Effector memory CD8-positive, alpha-beta T cell (primary cell): ENCODE measurements around the gene EFHC2.
A peak's percentile ranks its signal among the peaks of the same experiment; 100 is the strongest.

Experiments used
- ATAC-seq: fragments of 150-1000 bp; cut with Tn5 transposase; replicated peaks from 2 replicates; pipeline ENCODE4 v1.10.0; 2021; ENCODE audit warnings: mild to moderate bottlenecking, moderate library complexity
- DNase-seq, 3 experiments: peaks; one replicate each; pipeline ENCODE4 v3.0.0; 2021
- H3K27ac Mint-ChIP-seq, 2 donors: one replicate each; pipeline ENCODE4 v1.8.0; 2022; ENCODE audit warnings: mild to moderate bottlenecking in 2 of 2, mixed read lengths in 2 of 2, moderate library complexity in 2 of 2
- H3K27me3 Mint-ChIP-seq, 2 donors: one replicate each; pipeline ENCODE4 v1.8.0; 2022; ENCODE audit warnings: mixed read lengths in 2 of 2
- H3K36me3 Mint-ChIP-seq: one replicate; pipeline ENCODE4 v1.8.0; 2022; ENCODE audit warnings: mild to moderate bottlenecking, moderate library complexity, mixed read lengths; ENCODE audit not compliant: insufficient read depth
- H3K4me1 Mint-ChIP-seq, 2 donors: one replicate each; pipeline ENCODE4 v1.8.0; 2022; ENCODE audit warnings: low read depth in 2 of 2, mixed read lengths in 2 of 2
- H3K4me3 Mint-ChIP-seq, 2 donors: one replicate each; pipeline ENCODE4 v1.8.0; 2022; ENCODE audit warnings: mild to moderate bottlenecking in 2 of 2, mixed read lengths in 2 of 2, moderate library complexity in 2 of 2
- H3K9me3 Mint-ChIP-seq, 2 donors: one replicate each; pipeline ENCODE4 v1.8.0; 2022; ENCODE audit warnings: mixed read lengths in 2 of 2
- total RNA-seq, 9 experiments: gene quantifications; one replicate each; lab custom pipeline; 2026; lab: John Stamatoyannopoulos, UW

Gene EFHC2, protein sequence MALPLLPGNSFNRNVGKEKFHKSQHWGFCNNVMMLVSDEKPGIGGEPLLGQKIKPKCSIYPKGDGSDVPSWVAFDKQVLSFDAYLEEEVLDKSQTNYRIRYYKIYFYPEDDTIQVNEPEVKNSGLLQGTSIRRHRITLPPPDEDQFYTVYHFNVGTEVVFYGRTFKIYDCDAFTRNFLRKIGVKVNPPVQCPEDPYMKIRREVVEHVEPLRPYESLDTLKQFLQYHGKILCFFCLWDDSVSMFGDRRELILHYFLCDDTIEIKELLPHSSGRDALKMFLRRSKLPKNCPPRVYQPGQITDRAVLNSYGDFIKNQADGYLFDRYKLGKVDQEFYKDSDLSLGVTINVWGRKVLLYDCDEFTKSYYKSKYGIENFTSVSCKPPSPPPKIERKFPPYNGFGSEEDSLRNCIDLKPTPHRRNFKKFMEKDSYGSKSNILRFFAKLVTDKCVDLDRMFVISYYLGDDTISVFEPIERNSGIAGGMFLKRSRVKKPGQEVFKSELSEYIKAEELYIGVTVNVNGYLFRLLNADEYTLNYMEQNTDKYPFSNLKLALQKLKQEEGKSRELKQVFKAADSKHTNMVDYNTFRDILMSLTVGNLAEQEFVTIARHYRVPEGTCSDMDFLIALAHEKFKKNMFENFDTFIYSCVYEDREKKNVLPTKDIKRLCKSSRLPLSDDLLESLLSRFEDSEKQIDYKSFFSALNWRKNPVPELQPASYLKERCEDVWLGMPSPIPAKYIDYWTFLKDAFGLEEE
- 0.06 to 2.8 (median 0.54) reads per million in 9 experiments for total RNA-seq

DNA sequence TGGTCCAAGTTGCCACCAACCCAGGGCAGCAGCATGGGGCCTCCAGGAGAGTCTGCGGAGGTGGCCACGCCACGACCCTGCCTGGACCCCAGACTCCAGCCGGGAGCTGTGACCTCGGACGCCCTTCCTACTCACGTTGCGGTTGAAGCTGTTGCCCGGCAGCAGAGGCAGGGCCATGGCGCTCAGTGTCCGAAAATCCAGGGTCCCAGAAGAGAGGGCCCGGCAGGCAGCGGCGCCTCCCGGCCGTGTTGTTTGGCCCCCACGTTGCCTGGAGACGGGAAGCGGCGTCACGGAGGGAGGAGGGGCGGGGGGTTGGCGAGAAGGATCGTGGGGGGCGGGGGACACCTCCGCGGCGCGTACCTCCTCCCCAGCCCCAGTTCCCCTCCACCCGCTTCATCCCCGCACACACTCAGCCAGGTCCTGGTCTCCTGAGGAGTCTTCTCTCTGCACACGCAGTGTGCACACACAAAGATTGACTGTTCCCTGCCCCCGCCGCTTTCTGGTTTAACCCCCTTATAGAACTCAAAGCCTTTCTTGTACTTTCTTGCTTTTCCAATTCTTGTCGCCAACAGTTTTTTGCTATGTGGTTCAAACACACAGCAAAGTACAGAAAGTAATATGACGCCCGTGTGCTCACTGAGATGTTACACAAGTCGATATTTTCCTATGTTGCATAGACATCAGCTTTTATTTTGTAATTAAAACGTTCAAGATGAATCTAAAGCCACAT lies at the start of gene EFHC2:
Gene EFHC2, minus strand, starts transcription at position 261 of the 730 bp plus-strand sequence. Its CDS starts 84 bp downstream, at position 177.
- H3K36me3 Mint-ChIP-seq = peaks cover 15% of the 10 kb centered on the region
- DNase-seq (peak; percentile 50 to 60 (median 58)), ATAC-seq (peak; percentile 64)
- peak within 1 kb of the TSS; percentile 96 to 98 for H3K27ac Mint-ChIP-seq
- peaks cover 15 to 17% of the 10 kb centered on the region in 2 donors for H3K4me1 Mint-ChIP-seq
- H3K9me3 Mint-ChIP-seq = no peaks in the 10 kb centered on the region
- peak within 1 kb of the TSS; percentile 90 to 97 for H3K4me3 Mint-ChIP-seq
- H3K27me3 Mint-ChIP-seq = no peaks in the 10 kb centered on the region

DNA sequence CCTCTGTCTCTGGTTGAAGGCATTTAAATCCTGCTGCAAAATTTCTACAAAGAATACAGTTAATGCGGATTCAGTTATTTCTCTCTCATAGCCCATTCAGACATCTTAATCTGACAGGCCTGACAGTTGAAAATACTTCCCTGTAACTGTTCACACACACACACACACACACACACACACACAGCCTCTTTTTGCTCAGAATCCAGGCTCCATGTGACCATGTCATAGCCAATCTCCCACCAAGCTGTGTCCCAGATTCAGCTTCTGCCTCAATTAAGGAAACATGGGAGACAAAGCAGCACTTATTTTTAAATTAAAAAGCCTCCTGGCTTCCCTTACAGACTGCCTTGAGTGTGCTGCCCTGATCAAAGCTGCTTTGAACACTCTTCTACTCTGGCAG lies 49.3 kb upstream of the EFHC2 start:
- DNase-seq (no peak), ATAC-seq (no peak)
- Mint-ChIP-seq H3K36me3 (no peaks in the 10 kb centered on the region), H3K27me3 (no peaks in the 10 kb centered on the region), H3K4me3 (no peak overlapping the region), H3K4me1 (no peaks in the 10 kb centered on the region), H3K9me3 (no peaks in the 10 kb centered on the region), H3K27ac (no peak overlapping the region)

DNA sequence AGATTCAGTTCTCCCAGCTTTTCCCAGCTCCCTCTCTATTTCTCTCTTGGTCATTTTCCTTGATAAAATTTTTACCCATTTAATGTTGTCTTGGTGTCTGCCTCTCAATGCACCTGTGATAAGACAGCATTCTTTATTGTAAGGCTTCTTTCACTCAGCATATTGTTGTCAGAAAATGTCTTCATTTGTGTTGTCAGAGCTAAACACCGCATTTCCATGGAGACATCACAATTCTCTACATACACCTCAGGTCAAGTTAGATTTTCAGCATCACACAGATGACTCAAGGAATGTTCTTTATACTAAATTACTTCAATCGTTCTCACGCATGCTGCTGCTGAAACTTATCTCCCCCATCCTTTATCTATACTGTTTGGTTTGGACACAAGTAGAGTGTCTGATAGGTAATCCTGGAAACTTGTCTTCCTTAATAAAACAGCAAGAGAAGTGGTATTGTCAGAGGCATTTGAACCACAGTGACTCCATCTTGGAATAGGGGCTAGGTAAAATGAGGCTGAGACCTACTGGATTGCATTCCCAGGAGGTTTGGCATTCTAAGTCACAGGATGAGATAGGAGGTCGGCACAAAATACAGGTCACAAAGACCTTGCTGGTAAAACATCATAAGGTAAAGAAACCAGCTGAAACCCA lies 41.3 kb upstream of the EFHC2 start:
- DNase-seq (no peak), ATAC-seq (no peak)
- Mint-ChIP-seq H3K36me3 (no peaks in the 10 kb centered on the region), H3K4me3 (no peak overlapping the region), H3K4me1 (no peaks in the 10 kb centered on the region), H3K27ac (no peak overlapping the region), H3K27me3 (no peaks in the 10 kb centered on the region), H3K9me3 (no peaks in the 10 kb centered on the region)

DNA sequence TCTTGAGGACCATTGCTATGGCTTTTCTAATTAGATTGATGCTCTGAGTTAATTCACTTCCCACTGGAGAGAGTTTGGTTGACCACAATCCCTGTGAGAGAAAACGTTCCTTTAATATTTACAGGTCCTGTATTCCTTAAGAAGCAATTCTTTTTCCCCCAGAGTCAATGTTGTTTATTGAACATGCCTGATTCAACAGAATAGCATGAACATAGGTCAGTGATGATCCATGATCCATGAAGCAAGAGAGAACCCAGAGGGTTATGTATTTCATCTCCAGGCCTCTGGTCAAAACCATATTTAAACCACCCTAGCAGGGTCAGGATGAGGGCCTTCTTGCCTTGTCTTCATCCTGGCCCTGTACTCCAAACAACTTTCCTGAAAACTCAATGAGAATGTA lies 39.4 kb upstream of the EFHC2 start:
- no peak for DNase-seq
- H3K27me3 Mint-ChIP-seq = no peaks in the 10 kb centered on the region
- no peak overlapping the region for H3K27ac Mint-ChIP-seq
- no peak overlapping the region for H3K4me3 Mint-ChIP-seq
- H3K4me1 Mint-ChIP-seq = no peaks in the 10 kb centered on the region
- H3K36me3 Mint-ChIP-seq = no peaks in the 10 kb centered on the region
- H3K9me3 Mint-ChIP-seq = no peaks in the 10 kb centered on the region
- ATAC-seq = no peak

DNA sequence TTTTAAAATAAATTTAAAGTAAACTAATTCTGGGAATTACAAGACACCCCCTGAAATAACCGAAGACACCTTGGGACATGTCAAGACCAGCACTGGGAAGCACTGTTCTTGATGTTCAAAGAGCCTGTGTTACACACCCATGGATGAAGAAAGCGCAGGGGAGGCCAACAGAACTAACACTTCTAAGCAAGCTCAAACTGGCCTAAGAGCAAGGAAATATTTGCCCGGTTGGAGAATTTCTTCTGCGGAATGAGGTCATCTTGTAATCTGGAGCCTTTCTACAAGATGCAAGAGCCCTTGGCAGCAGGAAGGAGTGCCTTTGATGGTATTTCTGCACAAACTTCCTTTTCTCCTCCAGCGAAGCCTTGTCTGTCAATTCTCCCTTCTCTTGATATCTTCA lies 9.3 kb upstream of the EFHC2 start:
- no peak overlapping the region for H3K27ac Mint-ChIP-seq
- ATAC-seq (no peak), DNase-seq (no peak)
- peaks cover 0 to 5% of the 10 kb centered on the region in 2 donors for H3K27me3 Mint-ChIP-seq
- H3K4me1 Mint-ChIP-seq = no peaks in the 10 kb centered on the region
- H3K4me3 Mint-ChIP-seq = no peak overlapping the region
- no peaks in the 10 kb centered on the region for H3K36me3 Mint-ChIP-seq
- no peaks in the 10 kb centered on the region for H3K9me3 Mint-ChIP-seq

DNA sequence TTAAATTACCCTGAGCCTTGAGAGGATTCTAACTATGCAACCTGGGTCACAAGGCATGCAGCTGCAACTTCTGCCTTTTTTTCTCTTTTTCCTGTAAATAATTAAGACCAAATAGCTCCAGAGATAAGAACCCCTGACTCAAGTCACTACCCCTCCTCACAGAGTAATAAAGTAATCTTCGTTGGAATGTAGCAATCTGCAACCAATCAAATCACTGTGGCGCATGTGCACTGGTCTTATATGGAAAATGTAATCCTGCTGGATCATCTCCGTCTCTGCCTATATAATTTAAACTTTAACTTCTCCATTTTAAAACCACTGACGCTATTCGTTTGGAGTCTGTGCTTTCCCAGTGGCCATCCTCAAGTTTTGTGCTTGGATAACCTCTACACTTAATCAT lies 6.1 kb upstream of the EFHC2 start:
- H3K4me3 Mint-ChIP-seq = no peak overlapping the region
- peaks cover 6 to 7% of the 10 kb centered on the region in 2 donors for H3K4me1 Mint-ChIP-seq
- H3K27me3 Mint-ChIP-seq = no peaks in the 10 kb centered on the region
- peaks cover 2% of the 10 kb centered on the region for H3K36me3 Mint-ChIP-seq
- H3K9me3 Mint-ChIP-seq = no peaks in the 10 kb centered on the region
- no peak overlapping the region for H3K27ac Mint-ChIP-seq
- ATAC-seq (no peak), DNase-seq (no peak)

DNA sequence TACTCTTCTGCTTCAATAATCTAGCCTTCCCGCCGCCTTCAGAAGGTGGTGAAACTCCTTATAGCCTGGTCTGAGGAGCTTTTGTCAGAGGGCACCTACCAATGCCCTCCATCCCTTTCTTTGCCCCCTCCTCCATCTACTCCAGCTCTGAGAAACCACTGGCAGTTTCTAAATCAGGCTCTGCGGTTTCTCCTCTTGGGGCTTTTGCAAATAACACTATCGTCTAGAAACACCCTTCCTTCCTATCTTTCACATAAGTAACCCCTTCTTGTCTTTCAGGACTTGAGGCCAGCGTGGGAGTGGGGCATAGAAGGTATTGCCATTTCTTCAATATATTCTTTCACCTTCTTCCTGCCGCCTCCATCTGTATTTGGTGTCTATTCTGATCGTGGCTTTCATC lies 1.2 kb upstream of the EFHC2 start:
- DNase-seq (peak; percentile 1 to 8 (median 3)), ATAC-seq (peak; percentile 49)
- Mint-ChIP-seq H3K4me3 (peak overlapping the region; percentile 90 to 97), H3K27ac (peak overlapping the region; percentile 96 to 98), H3K9me3 (no peaks in the 10 kb centered on the region), H3K36me3 (peaks cover 15% of the 10 kb centered on the region), H3K27me3 (no peaks in the 10 kb centered on the region), H3K4me1 (peaks cover 15 to 17% of the 10 kb centered on the region in 2 donors)

DNA sequence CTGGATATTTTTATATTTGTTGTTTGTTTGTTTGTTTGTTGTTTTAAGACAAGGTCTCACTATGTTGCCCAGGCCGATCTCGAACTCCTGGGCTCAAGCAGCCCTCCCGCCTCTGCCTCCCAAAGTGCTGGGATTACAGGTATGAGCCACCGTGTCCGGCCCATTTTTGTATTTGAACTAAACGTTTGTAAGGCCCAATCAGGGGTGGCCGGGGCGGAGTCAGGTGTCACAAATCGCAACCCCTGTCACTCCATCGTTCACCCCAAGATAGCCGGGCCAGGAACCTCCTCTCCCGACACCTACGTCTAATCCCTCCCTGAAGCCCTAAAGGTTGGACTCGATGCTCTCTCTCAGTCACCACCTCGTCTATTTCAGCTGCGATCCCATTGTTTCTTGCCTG lies 722 bp upstream of the EFHC2 start:
- Mint-ChIP-seq H3K4me3 (peak overlapping the region; percentile 90 to 97), H3K27ac (peak overlapping the region; percentile 96 to 98), H3K36me3 (peaks cover 15% of the 10 kb centered on the region), H3K4me1 (peaks cover 15 to 17% of the 10 kb centered on the region in 2 donors), H3K27me3 (no peaks in the 10 kb centered on the region), H3K9me3 (no peaks in the 10 kb centered on the region)
- DNase-seq (peak; percentile 57 to 58 (median 57)), ATAC-seq (peak; percentile 81)

DNA sequence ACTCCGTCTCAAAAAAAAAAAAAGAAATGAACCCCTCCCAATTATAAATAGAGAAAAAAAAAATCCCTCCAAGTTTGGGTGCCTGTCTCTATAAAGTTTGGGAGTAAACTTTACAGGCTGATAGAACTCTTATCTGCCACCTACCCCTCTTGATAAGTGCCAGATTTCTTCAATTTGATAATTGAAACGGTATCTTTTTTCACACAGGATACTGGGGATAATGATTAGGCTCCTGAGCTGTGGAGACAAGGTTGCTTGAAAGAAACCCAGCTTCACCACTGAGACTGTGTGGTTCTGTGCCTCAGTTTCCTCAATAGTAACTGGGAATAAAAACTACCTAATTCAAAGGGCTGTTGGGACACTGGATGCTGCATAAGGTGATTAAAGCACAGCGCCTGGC lies 606 bp downstream of the EFHC2 start:
- DNase-seq (no peak), ATAC-seq (no peak)
- Mint-ChIP-seq H3K9me3 (no peaks in the 10 kb centered on the region), H3K36me3 (peaks cover 15% of the 10 kb centered on the region), H3K27me3 (no peaks in the 10 kb centered on the region), H3K4me3 (peak overlapping the region; percentile 90 to 97), H3K27ac (peak overlapping the region; percentile 96 to 98), H3K4me1 (peaks cover 15 to 17% of the 10 kb centered on the region in 2 donors)

DNA sequence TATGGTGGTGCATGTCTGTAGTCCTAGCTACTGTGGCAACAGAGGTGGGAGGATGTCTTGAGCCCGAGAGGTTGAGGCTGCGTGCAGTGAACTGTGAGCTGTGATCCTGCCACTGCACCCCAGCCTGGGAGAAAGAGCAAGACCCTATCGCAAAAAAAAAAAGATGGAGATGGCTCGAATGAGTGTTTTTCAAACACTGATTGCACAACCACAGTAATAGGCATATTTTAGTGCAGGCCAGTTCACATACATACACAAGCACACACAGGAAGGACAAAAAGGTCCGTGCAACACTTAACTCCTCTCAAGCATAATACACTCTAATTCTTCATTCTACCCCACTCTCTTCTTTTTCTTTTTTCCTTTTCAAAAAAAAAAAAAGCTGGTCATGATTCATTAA lies 5.1 kb downstream of the EFHC2 start:
- H3K27ac Mint-ChIP-seq = no peak overlapping the region
- H3K4me3 Mint-ChIP-seq = no peak overlapping the region
- DNase-seq (no peak), ATAC-seq (no peak)
- H3K36me3 Mint-ChIP-seq = peaks cover under 1% of the 10 kb centered on the region
- H3K9me3 Mint-ChIP-seq = no peaks in the 10 kb centered on the region
- H3K27me3 Mint-ChIP-seq = no peaks in the 10 kb centered on the region
- H3K4me1 Mint-ChIP-seq = peaks cover 0 to 1% of the 10 kb centered on the region in 2 donors

DNA sequence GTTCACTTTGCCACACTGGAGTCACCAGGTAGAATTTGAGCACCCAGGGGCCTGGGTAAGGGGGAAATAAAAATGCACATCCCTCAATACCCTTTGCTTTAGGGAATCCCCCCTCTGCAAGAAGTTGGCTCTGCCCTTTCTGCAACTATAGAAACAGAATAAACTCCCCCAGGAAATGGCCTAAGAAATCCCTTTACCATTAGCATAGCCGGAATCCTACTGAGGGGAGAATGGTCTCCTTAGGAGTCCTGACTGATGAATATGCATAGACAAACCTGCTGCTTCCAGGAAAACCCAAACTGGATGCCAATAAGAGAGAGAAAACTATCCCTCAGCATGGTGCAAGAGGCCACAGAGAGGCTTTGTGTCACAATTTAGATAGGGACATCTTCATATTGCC lies 11.0 kb downstream of the EFHC2 start:
- no peak for ATAC-seq
- peaks cover 0 to 10% of the 10 kb centered on the region in 2 donors for H3K4me1 Mint-ChIP-seq
- H3K27me3 Mint-ChIP-seq = no peaks in the 10 kb centered on the region
- H3K4me3 Mint-ChIP-seq = no peak overlapping the region
- no peak for DNase-seq
- no peak overlapping the region for H3K27ac Mint-ChIP-seq
- no peaks in the 10 kb centered on the region for H3K36me3 Mint-ChIP-seq
- peaks cover 0 to 3% of the 10 kb centered on the region in 2 donors for H3K9me3 Mint-ChIP-seq

DNA sequence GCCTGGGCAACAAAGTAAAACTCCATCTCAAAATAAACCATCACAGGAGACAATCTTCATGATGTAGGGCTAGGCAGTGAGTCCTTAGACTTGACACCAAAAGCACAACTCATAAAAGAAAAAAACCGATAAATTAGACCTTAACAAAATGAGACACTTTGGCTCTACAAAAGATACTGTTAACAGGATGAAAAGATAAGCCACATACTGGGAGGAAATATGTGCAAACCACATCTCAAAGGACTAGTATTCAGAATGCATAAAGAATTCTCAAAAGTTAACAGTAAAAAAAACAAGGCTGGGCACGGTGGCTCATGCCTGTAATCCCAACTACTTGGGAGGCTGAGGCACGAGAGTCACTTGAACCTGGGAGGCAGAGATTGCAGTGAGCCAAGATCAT lies 13.2 kb downstream of the EFHC2 start:
- peak overlapping the region; percentile 25 to 66 for H3K27ac Mint-ChIP-seq
- peak overlapping the region; percentile 29 to 48 for H3K4me3 Mint-ChIP-seq
- no peaks in the 10 kb centered on the region for H3K36me3 Mint-ChIP-seq
- H3K27me3 Mint-ChIP-seq = no peaks in the 10 kb centered on the region
- no peak for DNase-seq
- peaks cover 0 to 3% of the 10 kb centered on the region in 2 donors for H3K9me3 Mint-ChIP-seq
- peaks cover 0 to 10% of the 10 kb centered on the region in 2 donors for H3K4me1 Mint-ChIP-seq
- peak; percentile 66 for ATAC-seq

DNA sequence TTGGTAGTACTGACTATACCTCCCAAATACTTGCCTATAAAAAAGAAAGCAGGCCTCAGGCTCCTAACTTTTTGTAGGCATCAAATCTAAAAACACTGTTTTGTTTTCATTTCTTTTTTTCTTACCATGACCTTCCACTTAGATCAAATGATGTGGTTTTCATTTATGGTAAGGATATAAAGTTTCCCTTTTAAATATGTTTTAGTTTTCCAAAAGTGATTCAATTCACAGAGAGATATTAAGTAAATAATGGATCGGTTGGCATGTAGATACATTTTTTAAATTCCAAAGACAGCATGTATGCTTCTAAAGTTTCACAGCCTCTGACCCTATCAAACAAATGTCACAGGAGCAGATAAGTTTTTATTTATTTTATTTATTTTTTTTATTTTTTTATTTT lies 23.9 kb downstream of the EFHC2 start:
- H3K4me3 Mint-ChIP-seq = no peak overlapping the region
- no peak for ATAC-seq
- H3K27ac Mint-ChIP-seq = no peak overlapping the region
- H3K9me3 Mint-ChIP-seq = no peaks in the 10 kb centered on the region
- no peaks in the 10 kb centered on the region for H3K36me3 Mint-ChIP-seq
- no peak for DNase-seq
- H3K27me3 Mint-ChIP-seq = no peaks in the 10 kb centered on the region
- peaks cover 6 to 7% of the 10 kb centered on the region in 2 donors for H3K4me1 Mint-ChIP-seq
